ENCODE measurements around the gene TFB1M. TPM values are rescaled to one million over a fixed set of nuclear protein-coding genes. Genes with fewer than 3 reads are reported as not detected.

TFB1M gene
- total RNA-seq, 2 donors from 2014 or later, result 6.6 to 11.0 TPM

DNA sequence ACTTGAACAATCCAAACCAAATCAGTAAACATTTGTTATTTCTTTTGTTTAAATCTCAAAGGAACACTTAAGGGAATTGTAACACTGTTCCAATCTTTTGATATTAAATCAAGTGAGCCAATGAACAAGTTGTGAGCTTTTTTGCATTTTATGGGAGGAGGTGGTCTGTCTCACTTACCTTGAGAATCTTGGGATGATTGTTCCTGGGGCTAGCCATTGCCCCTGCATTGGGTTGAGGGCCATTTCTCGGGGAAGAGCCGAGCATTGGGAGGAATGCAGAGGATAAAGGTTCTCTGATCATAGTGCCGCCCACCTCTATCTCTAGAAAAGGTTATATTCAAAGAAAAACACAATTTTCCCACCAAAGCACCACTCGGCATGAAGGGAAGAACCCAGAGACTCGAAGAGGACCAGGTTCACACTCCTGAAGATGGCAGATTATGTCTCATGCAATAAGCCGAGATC lies 13.8 kb upstream of the TFB1M start:
- ATAC-seq (ENCODE audit: insufficient number of reproducible peaks, low FRiP score, low read depth) (no peak), DNase-seq (ENCODE audit: low spot score) (no peak)
- Histone ChIP-seq H3K27ac (no peak overlapping the region), H3K4me3 (no peak overlapping the region), H3K36me3 (no peaks in the 10 kb centered on the region), H3K9me3 (no peaks in the 10 kb centered on the region), H3K4me1 (ENCODE audit: control insufficient read depth in 1 of 2, low read depth in 2 of 2) (no peaks in the 10 kb centered on the region), H3K27me3 (replicated peaks; ENCODE audit: insufficient read depth) (no peaks in the 10 kb centered on the region)
- TF ChIP-seq, protein P1, sequence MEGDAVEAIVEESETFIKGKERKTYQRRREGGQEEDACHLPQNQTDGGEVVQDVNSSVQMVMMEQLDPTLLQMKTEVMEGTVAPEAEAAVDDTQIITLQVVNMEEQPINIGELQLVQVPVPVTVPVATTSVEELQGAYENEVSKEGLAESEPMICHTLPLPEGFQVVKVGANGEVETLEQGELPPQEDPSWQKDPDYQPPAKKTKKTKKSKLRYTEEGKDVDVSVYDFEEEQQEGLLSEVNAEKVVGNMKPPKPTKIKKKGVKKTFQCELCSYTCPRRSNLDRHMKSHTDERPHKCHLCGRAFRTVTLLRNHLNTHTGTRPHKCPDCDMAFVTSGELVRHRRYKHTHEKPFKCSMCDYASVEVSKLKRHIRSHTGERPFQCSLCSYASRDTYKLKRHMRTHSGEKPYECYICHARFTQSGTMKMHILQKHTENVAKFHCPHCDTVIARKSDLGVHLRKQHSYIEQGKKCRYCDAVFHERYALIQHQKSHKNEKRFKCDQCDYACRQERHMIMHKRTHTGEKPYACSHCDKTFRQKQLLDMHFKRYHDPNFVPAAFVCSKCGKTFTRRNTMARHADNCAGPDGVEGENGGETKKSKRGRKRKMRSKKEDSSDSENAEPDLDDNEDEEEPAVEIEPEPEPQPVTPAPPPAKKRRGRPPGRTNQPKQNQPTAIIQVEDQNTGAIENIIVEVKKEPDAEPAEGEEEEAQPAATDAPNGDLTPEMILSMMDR (IDR thresholded peaks at IDR 0.05), result no peak

DNA sequence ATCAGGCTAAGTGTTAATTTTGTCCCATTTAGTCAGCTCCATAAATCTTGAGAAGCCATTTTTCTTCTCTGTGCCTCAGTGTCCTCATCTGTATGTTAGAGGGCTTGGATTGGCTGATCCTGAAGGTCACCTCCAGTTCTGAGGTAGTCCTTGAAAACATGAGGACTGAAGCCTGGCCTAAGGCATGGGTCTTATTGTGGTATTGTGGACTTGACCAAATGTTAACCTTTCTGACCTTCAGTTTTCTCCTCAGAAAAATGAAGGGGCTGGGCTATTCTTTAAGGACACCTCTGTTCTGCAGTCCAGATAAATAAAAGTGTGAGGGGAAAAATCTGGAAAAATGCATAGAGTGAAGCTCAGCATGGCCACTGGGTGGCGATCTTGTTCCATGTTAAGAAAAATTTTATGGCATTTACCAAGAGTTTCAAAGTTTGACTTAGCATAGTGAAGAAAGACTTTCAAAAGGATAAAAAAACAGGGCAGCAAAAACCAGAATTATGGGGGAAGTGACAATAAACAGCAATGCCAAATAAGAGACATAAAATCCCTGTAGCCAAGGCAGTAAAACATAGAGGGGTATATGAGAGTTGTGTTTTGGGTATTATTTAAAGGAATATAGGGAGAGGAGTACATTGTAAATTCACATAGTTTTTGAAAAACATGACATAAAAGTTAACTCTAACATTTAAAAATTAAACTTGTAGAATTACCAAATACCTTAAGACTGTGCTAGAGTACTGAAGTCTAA lies 13.2 kb upstream of the TFB1M start:
- DNase-seq (ENCODE audit: low spot score), result no peak

DNA sequence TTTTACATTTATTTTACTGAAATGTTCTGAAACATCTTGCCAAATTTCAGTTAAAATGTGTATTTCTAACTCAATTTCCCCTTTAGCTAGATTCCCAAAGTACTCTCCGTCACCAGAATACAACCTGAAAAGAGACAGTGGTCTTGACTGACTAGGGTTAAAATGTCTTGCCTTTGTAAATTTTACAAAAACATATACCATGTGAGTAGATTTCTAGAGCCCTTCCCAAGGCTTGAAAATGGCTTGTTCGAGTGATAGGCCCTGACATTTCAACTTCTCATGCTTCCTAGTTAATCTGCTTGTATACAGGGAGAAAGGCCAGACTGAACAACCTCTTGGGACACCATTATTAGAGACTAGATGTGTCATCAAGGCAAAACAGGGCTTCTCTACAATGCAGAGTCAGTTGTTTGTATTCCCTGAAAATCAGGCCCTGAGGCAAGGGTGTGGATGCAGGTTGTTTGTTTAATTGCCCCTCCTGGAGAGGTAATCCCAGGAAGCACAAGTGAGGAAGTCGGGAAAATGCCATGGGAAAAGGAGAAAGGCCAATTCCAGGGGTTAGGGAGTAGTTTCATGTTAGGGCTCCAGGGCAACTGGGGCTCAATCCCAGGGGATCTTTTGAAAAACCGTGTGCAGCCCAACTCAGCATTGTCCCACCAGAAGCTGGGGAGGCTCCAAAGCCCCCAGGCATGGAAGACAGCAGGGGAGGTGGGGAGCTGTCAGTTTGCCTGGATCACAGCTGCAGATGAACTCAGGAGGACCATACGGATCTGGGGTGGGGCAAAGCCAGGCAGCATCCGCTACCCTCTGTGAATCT lies 11.6 kb upstream of the TFB1M start:
- Histone ChIP-seq H3K4me1 (ENCODE audit: control insufficient read depth in 1 of 2, low read depth in 2 of 2) (no peaks in the 10 kb centered on the region), H3K27me3 (replicated peaks; ENCODE audit: insufficient read depth) (no peaks in the 10 kb centered on the region), H3K36me3 (no peaks in the 10 kb centered on the region), H3K4me3 (no peak overlapping the region), H3K27ac (no peak overlapping the region), H3K9me3 (no peaks in the 10 kb centered on the region)
- DNase-seq (ENCODE audit: low spot score) (no peak), ATAC-seq (ENCODE audit: insufficient number of reproducible peaks, low FRiP score, low read depth) (no peak)
- TF ChIP-seq, protein P1 (IDR thresholded peaks at IDR 0.05), result no peak

More for the DNA sequence above, 13.2 kb upstream of the TFB1M start:
- no peaks in the 10 kb centered on the region for H3K27me3 ChIP-seq (replicated peaks; ENCODE audit: insufficient read depth)
- TF ChIP-seq, protein P1 (IDR thresholded peaks at IDR 0.05), result peak; percentile 81
- H3K36me3 ChIP-seq, result no peaks in the 10 kb centered on the region
- H3K4me1 ChIP-seq (ENCODE audit: control insufficient read depth in 1 of 2, low read depth in 2 of 2), result no peaks in the 10 kb centered on the region
- H3K27ac ChIP-seq, result no peak overlapping the region
- ATAC-seq (ENCODE audit: insufficient number of reproducible peaks, low FRiP score, low read depth), result no peak
- no peak overlapping the region for H3K4me3 ChIP-seq
- H3K9me3 ChIP-seq, result no peaks in the 10 kb centered on the region

DNA sequence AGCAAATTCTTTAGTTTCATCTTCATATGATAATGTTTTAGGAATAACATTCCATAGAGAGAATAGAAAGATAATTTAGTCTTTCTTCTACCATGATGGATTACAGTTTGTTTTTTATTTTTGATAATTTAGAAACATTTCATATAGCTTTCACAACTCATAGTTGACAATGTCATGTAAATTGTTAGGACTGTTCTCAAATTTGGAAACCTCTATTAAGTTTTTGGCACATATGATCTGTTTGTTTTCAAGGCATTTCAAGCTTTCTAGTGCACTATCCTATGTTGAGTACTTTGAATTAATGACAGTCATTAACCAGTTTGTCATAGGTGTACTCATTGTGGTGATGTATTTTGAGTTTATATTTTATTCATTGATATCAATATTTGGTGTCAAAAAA lies 10.7 kb upstream of the TFB1M start:
- H3K4me3 ChIP-seq, result no peak overlapping the region

DNA sequence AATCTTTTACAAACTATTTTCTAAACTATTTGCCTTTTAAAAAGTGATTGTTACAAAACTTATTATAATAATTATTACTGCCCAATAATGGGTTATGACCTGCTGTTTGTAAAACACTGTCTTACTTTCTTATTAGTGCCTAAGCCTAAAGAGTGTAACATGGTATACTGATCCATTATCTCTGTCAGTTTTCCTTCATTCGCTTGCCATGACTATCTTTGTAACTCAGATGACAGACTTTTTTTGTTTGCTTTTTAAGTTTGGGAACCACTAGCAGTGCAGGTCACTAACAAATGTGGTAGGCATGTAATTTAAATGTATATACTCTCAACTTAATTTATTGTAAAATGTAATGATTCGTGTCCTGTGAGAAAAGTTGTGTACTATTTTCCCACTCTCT lies 9.9 kb upstream of the TFB1M start:
- no peak overlapping the region for H3K27ac ChIP-seq
- H3K9me3 ChIP-seq, result no peaks in the 10 kb centered on the region
- ATAC-seq (ENCODE audit: insufficient number of reproducible peaks, low FRiP score, low read depth) (no peak), DNase-seq (ENCODE audit: low spot score) (no peak)
- TF ChIP-seq, protein P1 (IDR thresholded peaks at IDR 0.05), result no peak
- no peaks in the 10 kb centered on the region for H3K36me3 ChIP-seq
- no peaks in the 10 kb centered on the region for H3K27me3 ChIP-seq (replicated peaks; ENCODE audit: insufficient read depth)
- no peaks in the 10 kb centered on the region for H3K4me1 ChIP-seq (ENCODE audit: control insufficient read depth in 1 of 2, low read depth in 2 of 2)
- H3K4me3 ChIP-seq, result no peak overlapping the region

More for the DNA sequence above, 10.7 kb upstream of the TFB1M start:
- Histone ChIP-seq H3K27ac (no peak overlapping the region), H3K9me3 (no peaks in the 10 kb centered on the region), H3K27me3 (replicated peaks; ENCODE audit: insufficient read depth) (no peaks in the 10 kb centered on the region), H3K4me1 (ENCODE audit: control insufficient read depth in 1 of 2, low read depth in 2 of 2) (no peaks in the 10 kb centered on the region), H3K36me3 (no peaks in the 10 kb centered on the region)
- TF ChIP-seq, protein P1 (IDR thresholded peaks at IDR 0.05), result no peak
- no peak for ATAC-seq (ENCODE audit: insufficient number of reproducible peaks, low FRiP score, low read depth)
- no peak for DNase-seq (ENCODE audit: low spot score)
